ENCODE measurements around the gene HOXB4. TPM values are rescaled to one million over a fixed set of nuclear protein-coding genes. Genes with fewer than 3 reads are reported as not detected.

Gene HOXB4
- total and polyA plus RNA-seq, 2 of the 4 experiments (the other 2 are of a cell fraction), result 2.0 to 8.5 TPM

DNA sequence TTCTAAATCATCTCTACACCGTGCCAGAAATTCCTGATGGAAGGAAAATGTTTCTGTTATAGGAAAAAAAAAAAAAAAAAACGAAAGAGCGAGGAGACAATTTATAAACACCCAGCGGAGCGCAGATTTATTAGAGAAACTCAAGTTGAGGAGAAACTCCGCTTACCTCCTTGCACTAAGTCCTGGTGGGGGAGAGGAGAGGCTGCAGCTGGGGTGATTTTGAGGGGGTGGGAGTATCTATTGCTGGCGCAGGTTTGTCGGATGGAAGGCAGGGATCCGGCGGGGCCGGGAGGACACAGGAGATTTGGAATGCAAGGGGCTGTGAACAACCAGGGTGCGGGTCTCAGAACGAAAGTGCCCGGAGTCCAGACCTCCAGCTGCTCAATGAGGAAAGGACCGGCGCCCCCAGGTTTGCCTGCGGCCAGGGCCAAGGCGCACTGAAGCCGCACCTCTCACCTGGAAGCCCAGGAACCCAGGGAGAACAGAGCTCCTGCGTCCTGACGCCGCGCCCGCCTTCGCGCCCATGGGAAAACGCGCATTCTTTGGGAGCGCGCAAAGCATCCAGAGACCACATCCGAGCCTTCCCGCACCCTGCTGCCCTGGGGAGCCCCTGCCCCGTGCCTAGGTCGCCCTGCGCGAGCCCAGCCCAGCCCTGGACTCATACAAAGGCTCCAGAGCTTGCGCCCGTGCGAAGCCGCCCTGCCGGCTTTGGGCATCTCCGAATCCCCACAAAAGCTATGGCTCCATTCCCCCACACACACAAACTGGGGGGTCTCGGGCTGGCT, 39.5 kb upstream of the HOXB4 start:
- in situ Hi-C loops (cut with MboI; ENCODE audit: low sequenced_read_pairs) (no loop called here), intact Hi-C loops (cut with micrococcal nuclease) (loop anchor here (1.0 to 2.0 kb wide), 6 partner anchors 281 to 591 kb away; no protein-coding TSS in a partner anchor), dilution Hi-C loops (cut with HindIII; ENCODE audit: low sequenced_read_pairs, unreplicated experiment) (no loop called here)
- no peak overlapping the region for H2BK5ac ChIP-seq (ENCODE audit: low read depth, low read length, poor library complexity, severe bottlenecking)
- no peak overlapping the region for H2BK20ac ChIP-seq (ENCODE audit: low read depth, low read length)
- DNase-seq (no peak), ATAC-seq (ENCODE audit: low read depth) (no peak)
- no peak overlapping the region for H2BK120ac ChIP-seq (ENCODE audit: low read depth, low read length)
- H3K9me1 ChIP-seq (ENCODE audit: insufficient read depth, low read length), result no peaks in the 10 kb centered on the region
- 0 out of 4 replicates have a peak, but pooled peaks cover 0 to under 1% of the 10 kb centered on the region in 2 experiments for H3K79me1 ChIP-seq (ENCODE audit: low read depth in 1 of 2, low read length in 2 of 2)
- no peaks in the 10 kb centered on the region for H3K36me3 ChIP-seq (ENCODE audit: control insufficient read depth, insufficient read depth, low read length)
- H3K18ac ChIP-seq (ENCODE audit: low read depth, low read length), result no peak overlapping the region
- peaks cover 4% of the 10 kb centered on the region; the same call in 1 of the 2 replicates for H4K20me1 ChIP-seq (ENCODE audit: insufficient read depth, low read length)
- no peak overlapping the region for H4K91ac ChIP-seq (ENCODE audit: insufficient read depth, low read depth, low read length)
- no peak overlapping the region for H3K27ac ChIP-seq (ENCODE audit: insufficient read depth, low read length)
- peak overlapping the region; percentile 45; the same call in 1 of the 2 replicates for H3K23ac ChIP-seq (ENCODE audit: low read depth, low read length)
- H3K4me2 ChIP-seq (ENCODE audit: low read depth, low read length), result peak overlapping the region; percentile 33; the same call in 1 of the 2 replicates
- no peak overlapping the region for H3K4me3 ChIP-seq (ENCODE audit: insufficient read depth, low read depth, low read length)
- H3K14ac ChIP-seq (replicated peaks; ENCODE audit: low read depth, low read length), result no peak overlapping the region
- H2AK9ac ChIP-seq (replicated peaks; ENCODE audit: low read depth, low read length, poor library complexity), result no peak overlapping the region
- ChIA-PET CTCF (interaction anchor here (0.6 to 1.5 kb wide), 7 partner anchors 9 to 592 kb away, joined by 3 to 4 read pairs (median 3); no protein-coding TSS in a partner anchor), POLR2A (ENCODE audit: unreplicated experiment) (no interaction called here)
- H4K5ac ChIP-seq (ENCODE audit: low read depth, low read length), result no peak overlapping the region
- H2AFZ ChIP-seq (replicated peaks; ENCODE audit: low read length, poor library complexity), result peak overlapping the region; percentile 38
- BruUV-seq (replicated peaks), result no TSS peak
- H2AK5ac ChIP-seq (ENCODE audit: low read depth, low read length), result no peak overlapping the region
- H2BK15ac ChIP-seq (ENCODE audit: low read depth, low read length), result no peak overlapping the region
- H3K27me3 ChIP-seq (ENCODE audit: control insufficient read depth, insufficient read depth, low read length), result peaks cover 72% of the 10 kb centered on the region
- 3% methylated on average over 25 of the region's 43 CpGs; no CpG with 5 or more reads in 1 of the 2 experiments for WGBS, 2 experiments (ENCODE audit: extremely low coverage in 2 of 2, insufficient read length in 1 of 2)
- no peak overlapping the region for H4K8ac ChIP-seq (ENCODE audit: low read depth in 2 of 2, low read length in 2 of 2)
- H3K9me3 ChIP-seq (ENCODE audit: control insufficient read depth, insufficient read depth, low read length), result peaks cover 2% of the 10 kb centered on the region; the same call in 1 of the 2 replicates
- no peak overlapping the region for H3K9ac ChIP-seq (ENCODE audit: low read depth, low read length)
- TF ChIP-seq RAD21 (IDR thresholded peaks at IDR 0.05; ENCODE audit: low read length) (no peak), SMC3 (IDR thresholded peaks at IDR 0.05; ENCODE audit: low read depth, low read length) (no peak), POLR2A (IDR thresholded peaks at IDR 0.05; ENCODE audit: low read depth, low read length) (no peak), RFX5 (IDR thresholded peaks at IDR 0.05; ENCODE audit: low read depth, low read length) (no peak)
- H3K56ac ChIP-seq (ENCODE audit: extremely low read depth, insufficient read depth, low read length), result no peak overlapping the region
- H3K4ac ChIP-seq (ENCODE audit: low read depth, low read length), result no peak overlapping the region
- no peaks in the 10 kb centered on the region; the same call in 1 of the 2 replicates for H3K4me1 ChIP-seq (ENCODE audit: control insufficient read depth, insufficient read depth, low read length)
